ENCODE data around the gene DYNLRB1.

- TF ChIP-seq POLR2AphosphoS5 (IDR thresholded peaks at IDR 0.05; ENCODE audit: low read depth, low read length) (no peak), SIN3A (IDR thresholded peaks at IDR 0.05; ENCODE audit: borderline replicate concordance, insufficient read depth, low read length) (no peak)
Observed at GRCh38 chr20:34507702-34508413, 8.4 kb upstream of the DYNLRB1 start.
